ENCODE measurements around the gene EMSY. TPM values are rescaled to one million over a fixed set of nuclear protein-coding genes. Genes with fewer than 3 reads are reported as not detected.

The EMSY gene
- total RNA-seq, 1 donor from 2014 or later, result 47.5 TPM

DNA sequence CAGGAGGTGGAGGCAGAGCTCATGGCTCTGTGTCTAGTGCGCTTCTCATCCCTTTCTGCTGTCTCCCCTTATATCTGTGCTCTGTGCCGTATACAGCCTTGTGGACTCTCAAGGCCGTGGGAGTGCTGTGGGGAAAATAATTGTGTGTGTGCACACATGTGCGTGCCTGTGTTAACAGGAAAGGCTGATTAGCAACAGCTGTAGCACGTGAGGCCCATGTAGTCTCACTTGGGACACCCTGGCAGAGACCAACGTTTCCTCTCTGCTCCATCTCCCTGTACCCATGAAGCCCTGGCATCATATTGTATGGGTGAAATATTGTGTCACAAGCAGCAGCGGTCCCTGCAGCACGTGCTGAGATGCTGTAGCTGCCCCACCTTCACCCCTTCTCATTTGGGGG is 116.4 kb downstream of the EMSY start:
- Mint-ChIP-seq H3K36me3 (no peaks in the 10 kb centered on the region), H3K4me1 (no peaks in the 10 kb centered on the region), H3K27me3 (ENCODE audit: low read depth) (no peaks in the 10 kb centered on the region), H3K9me3 (peaks cover 25% of the 10 kb centered on the region), H3K27ac (no peak overlapping the region), H3K4me3 (no peak overlapping the region)
- TF ChIP-seq, protein P1, sequence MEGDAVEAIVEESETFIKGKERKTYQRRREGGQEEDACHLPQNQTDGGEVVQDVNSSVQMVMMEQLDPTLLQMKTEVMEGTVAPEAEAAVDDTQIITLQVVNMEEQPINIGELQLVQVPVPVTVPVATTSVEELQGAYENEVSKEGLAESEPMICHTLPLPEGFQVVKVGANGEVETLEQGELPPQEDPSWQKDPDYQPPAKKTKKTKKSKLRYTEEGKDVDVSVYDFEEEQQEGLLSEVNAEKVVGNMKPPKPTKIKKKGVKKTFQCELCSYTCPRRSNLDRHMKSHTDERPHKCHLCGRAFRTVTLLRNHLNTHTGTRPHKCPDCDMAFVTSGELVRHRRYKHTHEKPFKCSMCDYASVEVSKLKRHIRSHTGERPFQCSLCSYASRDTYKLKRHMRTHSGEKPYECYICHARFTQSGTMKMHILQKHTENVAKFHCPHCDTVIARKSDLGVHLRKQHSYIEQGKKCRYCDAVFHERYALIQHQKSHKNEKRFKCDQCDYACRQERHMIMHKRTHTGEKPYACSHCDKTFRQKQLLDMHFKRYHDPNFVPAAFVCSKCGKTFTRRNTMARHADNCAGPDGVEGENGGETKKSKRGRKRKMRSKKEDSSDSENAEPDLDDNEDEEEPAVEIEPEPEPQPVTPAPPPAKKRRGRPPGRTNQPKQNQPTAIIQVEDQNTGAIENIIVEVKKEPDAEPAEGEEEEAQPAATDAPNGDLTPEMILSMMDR (IDR thresholded peaks at IDR 0.05; ENCODE audit: unreplicated experiment), result no peak
- no peak for DNase-seq (ENCODE audit: low spot score in 2 of 2, unreplicated experiment in 2 of 2)

DNA sequence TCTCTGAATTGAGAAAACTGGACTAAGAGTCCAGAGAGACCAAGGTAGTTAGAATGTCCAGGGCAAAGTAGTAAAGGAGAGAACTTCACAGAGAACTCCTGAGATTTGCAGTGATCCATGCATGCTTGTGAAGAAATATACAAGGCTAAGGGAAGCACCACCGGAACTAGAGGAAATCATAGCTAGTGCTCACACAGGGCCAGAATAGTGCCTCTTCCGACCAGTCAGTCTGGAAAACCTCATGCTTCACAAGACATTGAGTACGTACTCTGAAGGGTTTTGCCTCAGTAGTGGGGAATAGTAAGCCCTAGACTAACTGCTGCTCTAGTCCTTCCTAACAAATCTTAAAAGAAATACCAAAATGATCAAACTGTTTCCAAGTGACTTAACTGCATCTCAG is 117.7 kb downstream of the EMSY start:
- no peaks in the 10 kb centered on the region for H3K4me1 Mint-ChIP-seq
- TF ChIP-seq, protein P1 (IDR thresholded peaks at IDR 0.05; ENCODE audit: unreplicated experiment), result no peak
- peaks cover 22% of the 10 kb centered on the region for H3K9me3 Mint-ChIP-seq
- no peaks in the 10 kb centered on the region for H3K27me3 Mint-ChIP-seq (ENCODE audit: low read depth)
- H3K36me3 Mint-ChIP-seq, result no peaks in the 10 kb centered on the region
- no peak overlapping the region for H3K27ac Mint-ChIP-seq
- DNase-seq (ENCODE audit: low spot score in 2 of 2, unreplicated experiment in 2 of 2), result no peak
- H3K4me3 Mint-ChIP-seq, result no peak overlapping the region

DNA sequence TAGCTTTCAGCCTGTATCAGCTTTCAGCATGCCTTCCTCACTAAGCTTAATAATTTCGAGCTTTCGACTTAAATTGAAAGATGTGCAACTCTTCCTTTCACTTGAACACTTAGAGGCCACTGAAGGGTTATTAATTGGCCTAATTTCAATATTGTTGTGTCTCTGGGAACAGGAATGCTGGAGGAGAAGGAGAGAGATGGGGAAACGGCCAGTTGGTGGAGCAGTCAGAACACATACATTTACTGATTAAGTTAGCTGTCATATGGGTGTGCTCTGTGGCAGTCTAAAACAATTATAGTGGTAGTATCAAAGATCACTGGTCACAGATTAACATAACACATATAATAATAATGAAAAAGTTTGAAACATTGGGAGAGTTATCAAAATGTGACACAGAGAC is 119.5 kb downstream of the EMSY start:
- no peaks in the 10 kb centered on the region for H3K27me3 Mint-ChIP-seq (ENCODE audit: low read depth)
- H3K27ac Mint-ChIP-seq, result no peak overlapping the region
- H3K4me3 Mint-ChIP-seq, result no peak overlapping the region
- TF ChIP-seq, protein P1 (IDR thresholded peaks at IDR 0.05; ENCODE audit: unreplicated experiment), result no peak
- DNase-seq (ENCODE audit: low spot score in 2 of 2, unreplicated experiment in 2 of 2), result no peak
- H3K9me3 Mint-ChIP-seq, result peaks cover 26% of the 10 kb centered on the region
- H3K36me3 Mint-ChIP-seq, result no peaks in the 10 kb centered on the region
- no peaks in the 10 kb centered on the region for H3K4me1 Mint-ChIP-seq

DNA sequence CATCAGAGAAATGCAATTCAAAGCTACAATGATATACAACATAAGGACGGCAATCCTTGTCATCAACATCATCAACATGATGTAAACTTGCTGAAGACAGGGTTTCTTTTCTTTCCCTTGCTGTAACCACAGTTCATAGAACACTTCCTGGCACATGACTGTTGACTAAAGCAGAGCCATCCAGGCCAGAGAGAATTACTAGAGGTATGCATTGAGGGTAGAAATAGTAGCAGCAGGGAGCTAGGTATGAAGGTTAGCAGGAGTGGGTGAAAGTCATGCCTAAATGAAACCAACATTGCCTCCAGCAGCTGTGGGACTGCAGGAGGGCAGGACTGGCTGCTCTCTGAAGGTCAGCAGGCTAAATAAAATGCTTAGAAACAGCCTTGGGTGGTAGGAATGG is 122.0 kb downstream of the EMSY start:
- no peak overlapping the region for H3K27ac Mint-ChIP-seq
- H3K36me3 Mint-ChIP-seq, result no peaks in the 10 kb centered on the region
- peaks cover 5% of the 10 kb centered on the region for H3K4me1 Mint-ChIP-seq
- H3K27me3 Mint-ChIP-seq (ENCODE audit: low read depth), result no peaks in the 10 kb centered on the region
- no peak for DNase-seq (ENCODE audit: low spot score in 2 of 2, unreplicated experiment in 2 of 2)
- TF ChIP-seq, protein P1 (IDR thresholded peaks at IDR 0.05; ENCODE audit: unreplicated experiment), result no peak
- H3K4me3 Mint-ChIP-seq, result no peak overlapping the region
- peaks cover 34% of the 10 kb centered on the region for H3K9me3 Mint-ChIP-seq

DNA sequence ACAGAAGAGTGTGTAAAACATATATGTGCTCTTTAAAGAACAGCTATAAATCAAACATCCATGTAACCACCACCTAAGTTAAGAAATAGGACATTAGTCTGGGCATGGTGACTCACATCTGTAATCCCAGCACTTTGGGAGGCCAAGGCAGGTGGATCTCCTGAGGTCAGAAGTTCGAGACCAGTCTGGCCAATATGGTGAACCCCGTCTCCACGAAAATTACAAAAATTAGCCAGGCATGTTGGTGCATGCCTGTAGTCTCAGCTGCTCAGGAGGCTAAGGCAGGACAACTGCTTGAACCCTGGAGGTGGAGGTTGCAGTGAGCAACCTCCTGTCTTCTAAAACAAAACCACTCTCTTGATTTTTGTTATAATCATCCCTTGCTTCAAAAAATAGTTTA is 122.4 kb downstream of the EMSY start:
- H3K9me3 Mint-ChIP-seq, result peaks cover 34% of the 10 kb centered on the region
- H3K4me3 Mint-ChIP-seq, result no peak overlapping the region
- no peak for DNase-seq (ENCODE audit: low spot score in 2 of 2, unreplicated experiment in 2 of 2)
- H3K4me1 Mint-ChIP-seq, result peaks cover 5% of the 10 kb centered on the region
- H3K27me3 Mint-ChIP-seq (ENCODE audit: low read depth), result no peaks in the 10 kb centered on the region
- TF ChIP-seq, protein P1 (IDR thresholded peaks at IDR 0.05; ENCODE audit: unreplicated experiment), result no peak
- no peak overlapping the region for H3K27ac Mint-ChIP-seq
- H3K36me3 Mint-ChIP-seq, result no peaks in the 10 kb centered on the region

DNA sequence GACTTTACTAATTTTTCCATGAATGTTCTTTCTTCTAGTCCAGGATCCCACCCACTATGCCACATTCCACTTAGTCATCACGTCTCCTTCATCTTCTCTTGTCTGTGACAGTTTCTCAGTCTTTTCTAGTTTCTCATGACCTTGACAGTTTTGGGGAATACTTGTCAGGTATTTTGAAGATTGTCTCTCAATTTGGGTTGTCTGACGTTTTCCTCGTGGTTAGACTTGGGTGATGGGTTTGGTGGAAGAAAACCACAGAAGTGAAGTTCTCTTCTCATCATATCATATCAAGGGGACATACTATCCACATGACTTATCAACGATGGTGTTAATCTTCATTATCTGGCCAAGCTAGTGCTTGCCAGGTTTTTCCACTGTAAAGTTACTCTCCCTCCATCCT is 123.3 kb downstream of the EMSY start:
- Mint-ChIP-seq H3K9me3 (peaks cover 33% of the 10 kb centered on the region), H3K4me3 (no peak overlapping the region), H3K4me1 (peaks cover 5% of the 10 kb centered on the region), H3K36me3 (no peaks in the 10 kb centered on the region), H3K27ac (no peak overlapping the region), H3K27me3 (ENCODE audit: low read depth) (no peaks in the 10 kb centered on the region)
- TF ChIP-seq, protein P1 (IDR thresholded peaks at IDR 0.05; ENCODE audit: unreplicated experiment), result no peak
- no peak for DNase-seq (ENCODE audit: low spot score in 2 of 2, unreplicated experiment in 2 of 2)
